Glutamatergic neuron (in vitro differentiated cells): ENCODE measurements around the gene TTLL4. TPM values are rescaled to one million over a fixed set of nuclear protein-coding genes. Genes with fewer than 3 reads are reported as not detected.

Source experiments
- DNase-seq: peaks from one replicate; pipeline ENCODE4 v3.0.0; 2022
- H3K27ac Mint-ChIP-seq: one replicate; pipeline ENCODE4 v1.8.0; 2020; ENCODE audit warnings: mild to moderate bottlenecking, mixed read lengths, inconsistent platforms; ENCODE audit not compliant: unreplicated experiment
- H3K27me3 Mint-ChIP-seq: one replicate; pipeline ENCODE4 v1.8.0; 2020; ENCODE audit warnings: mild to moderate bottlenecking, moderate library complexity, mixed read lengths, inconsistent platforms; ENCODE audit not compliant: unreplicated experiment
- H3K36me3 Mint-ChIP-seq: one replicate; pipeline ENCODE4 v1.8.0; 2020; ENCODE audit warnings: mild to moderate bottlenecking, mixed read lengths, inconsistent platforms; ENCODE audit not compliant: unreplicated experiment
- H3K4me1 Mint-ChIP-seq: one replicate; pipeline ENCODE4 v1.8.0; 2020; ENCODE audit warnings: mild to moderate bottlenecking, low read depth, mixed read lengths, inconsistent platforms; ENCODE audit not compliant: unreplicated experiment
- H3K4me3 Mint-ChIP-seq: one replicate; pipeline ENCODE4 v1.8.0; 2020; ENCODE audit warnings: mild to moderate bottlenecking, mixed read lengths, inconsistent platforms; ENCODE audit not compliant: unreplicated experiment
- H3K9me3 Mint-ChIP-seq: one replicate; pipeline ENCODE4 v1.8.0; 2020; ENCODE audit warnings: mild to moderate bottlenecking, moderate library complexity, mixed read lengths, inconsistent platforms; ENCODE audit not compliant: unreplicated experiment
- CTCF ChIP-seq: fragments of 200-600 bp; sonication (generic); IDR thresholded peaks from one replicate; pipeline ENCODE4 v1.5.0; 2021; ENCODE audit not compliant: partially characterized antibody, unreplicated experiment
- total RNA-seq: library from RNA; stranded (reverse); fragmentation: NEBNext Ultra II Directional; extraction: Animal tissue kit (Norgen Biotek cat#: 25700); gene quantifications from one replicate; pipeline ENCODE4 v1.2.1, GENCODE V29; 2021; ENCODE audit not compliant: unreplicated experiment

TTLL4 gene
- total RNA-seq, 1 donor from 2014 or later, result 27.9 TPM

- TF ChIP-seq CTCF, result no peak
- H3K9me3 Mint-ChIP-seq, result no peaks in the 10 kb centered on the region
- H3K27me3 Mint-ChIP-seq, result peaks cover 3% of the 10 kb centered on the region
- no peaks in the 10 kb centered on the region for H3K4me1 Mint-ChIP-seq
- H3K4me3 Mint-ChIP-seq, result no peak overlapping the region
- H3K27ac Mint-ChIP-seq, result no peak overlapping the region
- H3K36me3 Mint-ChIP-seq, result no peaks in the 10 kb centered on the region
- DNase-seq, result no peak
These were observed 35.8 kb downstream of the TTLL4 start for GRCh38 chr2:218746470-218746795.

- DNase-seq, result no peak
- Mint-ChIP-seq H3K4me3 (no peak overlapping the region), H3K27me3 (peaks cover 3% of the 10 kb centered on the region), H3K36me3 (no peaks in the 10 kb centered on the region), H3K27ac (no peak overlapping the region), H3K9me3 (no peaks in the 10 kb centered on the region), H3K4me1 (no peaks in the 10 kb centered on the region)
- no peak for TF ChIP-seq CTCF
These were observed 36.3 kb downstream of the TTLL4 start for GRCh38 chr2:218746960-218747359.

- no peak for DNase-seq
- H3K27me3 Mint-ChIP-seq, result peaks cover 3% of the 10 kb centered on the region
- no peaks in the 10 kb centered on the region for H3K9me3 Mint-ChIP-seq
- H3K4me3 Mint-ChIP-seq, result no peak overlapping the region
- TF ChIP-seq CTCF, result no peak
- H3K36me3 Mint-ChIP-seq, result no peaks in the 10 kb centered on the region
- no peak overlapping the region for H3K27ac Mint-ChIP-seq
- H3K4me1 Mint-ChIP-seq, result no peaks in the 10 kb centered on the region
These were observed 38.3 kb downstream of the TTLL4 start for GRCh38 chr2:218748741-218749441.

GRCh38 chr2:218754201-218754600 lies 43.6 kb downstream of the TTLL4 start:
- TF ChIP-seq CTCF, result no peak
- no peak overlapping the region for H3K27ac Mint-ChIP-seq
- H3K4me3 Mint-ChIP-seq, result no peak overlapping the region
- no peaks in the 10 kb centered on the region for H3K9me3 Mint-ChIP-seq
- no peaks in the 10 kb centered on the region for H3K4me1 Mint-ChIP-seq
- no peaks in the 10 kb centered on the region for H3K36me3 Mint-ChIP-seq
- peaks cover 2% of the 10 kb centered on the region for H3K27me3 Mint-ChIP-seq
- DNase-seq, result no peak

- H3K4me3 Mint-ChIP-seq, result no peak overlapping the region
- H3K36me3 Mint-ChIP-seq, result no peaks in the 10 kb centered on the region
- H3K9me3 Mint-ChIP-seq, result no peaks in the 10 kb centered on the region
- H3K27me3 Mint-ChIP-seq, result peaks cover 2% of the 10 kb centered on the region
- TF ChIP-seq CTCF, result no peak
- H3K4me1 Mint-ChIP-seq, result no peaks in the 10 kb centered on the region
- no peak for DNase-seq
- no peak overlapping the region for H3K27ac Mint-ChIP-seq
These were observed 44.1 kb downstream of the TTLL4 start for GRCh38 chr2:218754781-218755180.
